ENCODE measurements around the gene SOAT1.
"Not testable (repeated sequence)": the region's sequence is repeated elsewhere in the genome, so short reads cannot be mapped to it uniquely, and the experiment has no call there.

SOAT1 gene

DNA sequence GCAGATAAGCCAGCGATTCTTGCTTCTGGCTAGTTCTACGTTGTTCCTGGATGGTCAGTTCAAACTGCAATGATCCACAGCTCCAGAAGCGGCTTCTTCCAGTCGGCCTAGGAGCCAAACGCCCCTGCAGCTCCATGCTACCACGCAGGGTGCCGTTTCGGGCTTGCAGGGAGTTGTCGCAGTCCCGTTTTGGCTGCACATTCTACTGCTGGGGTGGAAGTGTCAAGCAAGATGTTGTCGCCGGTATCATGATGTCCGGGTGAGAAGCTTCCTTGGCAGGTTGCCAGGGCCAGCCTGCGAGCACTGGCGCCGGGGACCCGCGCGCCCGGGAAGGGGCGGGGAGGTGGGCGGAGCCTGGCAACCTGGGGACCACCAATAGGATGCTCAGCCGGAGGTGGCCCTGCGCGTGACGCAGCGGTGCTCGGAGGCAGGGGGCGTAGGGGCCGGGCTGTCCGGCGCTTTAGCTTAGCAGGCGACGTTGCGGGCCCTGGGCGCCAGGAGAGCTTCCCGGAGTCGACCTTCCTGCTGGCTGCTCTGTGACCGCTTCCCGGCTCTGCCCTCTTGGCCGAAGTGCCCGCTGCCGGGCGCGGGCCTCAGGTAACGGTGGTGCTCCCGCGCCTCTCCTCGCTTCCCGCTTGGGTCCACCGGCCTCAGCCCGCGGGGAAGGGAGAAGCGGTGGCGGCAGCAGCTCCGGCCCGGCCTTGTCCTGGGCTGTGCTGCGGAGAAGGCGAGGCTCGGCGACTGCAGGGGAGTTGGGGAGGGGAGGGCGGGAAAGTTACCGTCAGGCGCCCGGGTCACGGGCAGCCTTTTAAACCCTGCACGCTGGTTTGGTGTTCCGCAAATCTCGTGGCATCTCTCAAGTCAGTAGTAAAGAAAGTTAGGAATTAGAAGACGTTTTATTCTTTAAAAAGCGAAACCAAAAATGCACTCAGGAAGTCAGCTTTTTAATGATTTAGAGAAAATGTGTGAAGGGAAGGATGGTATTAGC lies at the start of gene SOAT1:
TSS of gene SOAT1 (plus strand) at position 458 of the 988 bp plus-strand sequence. CDS start 8,888 bp downstream, outside the sequence.
- DNase-seq (ENCODE audit: low read depth in 2 of 2) = peak; percentile 87 to 92

DNA sequence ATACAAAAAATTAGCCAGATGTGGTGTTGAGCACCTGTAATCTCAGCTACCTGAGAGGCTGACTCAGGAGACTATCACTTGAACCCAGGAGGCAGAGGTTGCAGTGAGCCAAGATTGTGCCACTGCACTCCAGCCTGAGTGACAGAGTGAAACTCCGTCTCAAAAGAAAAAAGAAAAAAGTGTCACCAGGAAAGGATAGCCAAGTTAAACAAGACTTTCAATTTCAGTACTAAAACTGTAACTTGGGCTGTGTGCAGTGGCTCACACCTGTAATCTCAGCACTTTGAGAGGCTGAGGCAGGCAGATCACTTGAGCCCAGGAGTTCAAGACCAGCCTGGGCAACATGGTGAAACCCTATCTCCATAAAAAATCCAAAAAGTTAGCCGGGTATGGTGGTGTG lies 48.2 kb upstream of the SOAT1 start:
- DNase-seq (ENCODE audit: low read depth in 2 of 2) = not testable (repeated sequence)

DNA sequence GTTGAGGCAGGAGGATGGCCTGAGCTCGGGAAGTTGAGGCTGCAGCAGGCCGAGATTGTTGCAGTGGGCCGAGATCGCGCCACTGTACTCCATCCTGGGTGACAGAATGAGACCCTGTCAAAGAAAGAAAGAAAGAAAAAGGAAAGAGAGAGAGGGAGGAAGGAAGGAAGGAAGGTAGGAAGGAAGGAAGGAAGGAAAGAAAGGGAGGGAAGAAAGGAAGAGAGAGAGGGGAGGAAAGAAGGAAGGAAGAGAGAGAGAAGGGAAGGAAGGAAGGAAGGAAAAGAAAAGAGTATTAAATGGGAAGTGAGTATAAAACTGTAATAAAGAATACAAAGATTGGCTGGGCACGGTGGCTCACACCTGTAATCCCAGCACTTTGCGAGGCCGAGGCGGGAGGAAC lies 45.7 kb upstream of the SOAT1 start:
- no peak for DNase-seq (ENCODE audit: low read depth in 2 of 2)

DNA sequence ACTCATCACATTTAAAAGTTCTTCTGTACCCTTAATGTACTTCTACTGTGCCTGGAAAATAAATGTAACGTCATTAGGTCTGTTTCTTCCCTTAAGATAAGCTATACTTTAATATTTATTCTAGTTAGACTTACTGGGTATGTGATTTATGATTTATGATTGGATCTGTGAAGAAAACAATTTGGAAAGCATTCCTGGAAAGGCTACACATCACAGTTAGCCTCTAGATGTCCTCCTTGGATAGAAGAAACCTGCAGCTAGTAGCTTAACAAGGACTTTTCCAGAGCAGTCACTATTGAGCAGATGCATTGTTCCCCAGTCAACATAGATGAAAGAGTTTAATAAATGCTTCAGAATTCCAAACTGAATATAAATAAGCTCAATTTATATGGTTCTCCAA lies 41.9 kb upstream of the SOAT1 start:
- DNase-seq (ENCODE audit: low read depth in 2 of 2) = no peak

DNA sequence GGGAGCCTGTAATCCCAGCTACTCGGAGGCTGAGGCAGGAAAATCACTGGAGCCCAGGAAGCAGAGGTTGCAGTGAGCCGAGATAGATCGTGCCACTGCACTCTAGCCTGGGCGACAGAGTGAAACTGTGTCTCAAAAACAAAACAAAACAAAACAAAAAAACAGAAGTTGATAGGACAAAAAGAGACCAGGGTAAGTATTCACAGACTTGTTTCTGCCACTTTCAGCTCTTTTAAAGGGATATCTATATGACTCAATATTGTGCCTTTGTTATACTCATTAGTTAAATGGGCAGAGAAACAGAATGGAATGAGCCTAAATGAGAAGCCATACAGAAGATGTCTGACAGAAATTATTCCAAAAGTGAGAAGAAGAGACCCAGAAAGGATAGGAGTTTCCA lies 41.0 kb upstream of the SOAT1 start:
- DNase-seq (ENCODE audit: low read depth in 2 of 2) = no peak

DNA sequence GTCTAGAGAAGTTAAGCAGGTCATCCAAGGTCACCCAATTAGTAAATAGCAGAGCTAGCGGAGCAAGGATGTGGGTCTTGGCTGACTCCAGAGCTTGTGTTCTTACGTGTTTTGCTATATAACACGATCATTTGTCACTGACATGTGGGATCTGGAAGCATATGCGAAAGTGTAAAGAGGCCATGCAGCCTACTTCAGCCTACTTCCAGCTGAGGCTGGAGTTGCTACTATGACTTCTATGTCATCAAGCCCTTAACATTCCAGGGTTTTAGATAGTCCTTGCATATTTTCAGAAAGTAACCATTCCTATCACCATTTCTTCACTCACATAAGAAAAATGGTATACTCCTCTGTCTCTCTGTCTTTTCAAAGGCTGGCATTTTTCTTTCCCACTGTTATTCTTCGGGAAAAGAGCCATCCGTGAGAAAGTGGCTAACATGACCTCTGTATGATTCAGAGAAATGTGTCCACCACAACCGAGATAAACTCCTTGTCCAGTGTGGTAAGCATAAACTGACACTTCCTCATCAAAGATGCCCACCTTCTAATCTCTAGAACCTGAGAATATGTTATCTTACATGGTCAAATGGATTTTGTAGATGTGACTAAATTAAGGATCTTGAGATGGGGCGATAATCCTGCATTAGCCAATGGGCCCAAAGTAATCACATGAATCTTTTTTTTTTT lies 40.2 kb upstream of the SOAT1 start:
- no peak for DNase-seq (ENCODE audit: low read depth in 2 of 2)

DNA sequence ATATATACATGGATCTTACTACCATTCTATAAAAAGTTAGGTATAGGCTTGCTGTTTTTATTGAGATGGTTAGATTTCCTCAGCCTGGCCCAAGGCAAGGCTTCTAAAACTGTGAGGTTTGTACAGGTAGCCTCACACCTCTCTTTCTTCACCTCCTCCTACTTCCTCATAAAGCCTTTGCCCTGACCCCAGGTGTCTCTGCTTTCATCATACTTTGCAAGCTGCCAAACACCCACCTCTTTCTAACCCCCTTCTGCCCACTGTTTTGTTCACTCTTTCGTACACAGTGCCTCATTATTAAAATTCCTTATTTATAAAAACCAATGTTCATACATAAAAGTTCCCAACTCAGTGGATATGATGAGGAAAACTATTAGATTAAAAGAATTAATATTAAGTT lies 31.4 kb upstream of the SOAT1 start:
- DNase-seq (ENCODE audit: low read depth in 2 of 2) = no peak

DNA sequence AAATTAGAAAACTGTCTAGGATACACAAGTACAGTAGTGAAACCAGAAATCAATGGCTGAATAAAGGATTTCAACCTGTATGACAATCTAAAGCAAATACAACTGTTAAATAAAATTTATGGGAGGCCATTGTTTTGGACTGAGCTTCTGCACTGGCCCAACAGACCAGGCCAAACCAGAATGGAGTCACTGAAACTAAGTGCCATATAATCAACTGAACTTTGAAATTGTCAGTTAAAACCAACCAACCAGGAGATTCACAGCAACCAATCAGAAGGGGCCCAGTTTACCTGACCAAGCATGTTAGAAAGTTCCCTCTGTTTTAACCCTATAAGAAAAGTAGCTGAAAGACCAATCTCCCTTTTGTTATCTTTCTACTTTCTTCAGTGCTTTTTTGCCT lies 30.5 kb upstream of the SOAT1 start:
- DNase-seq (ENCODE audit: low read depth in 2 of 2) = no peak

DNA sequence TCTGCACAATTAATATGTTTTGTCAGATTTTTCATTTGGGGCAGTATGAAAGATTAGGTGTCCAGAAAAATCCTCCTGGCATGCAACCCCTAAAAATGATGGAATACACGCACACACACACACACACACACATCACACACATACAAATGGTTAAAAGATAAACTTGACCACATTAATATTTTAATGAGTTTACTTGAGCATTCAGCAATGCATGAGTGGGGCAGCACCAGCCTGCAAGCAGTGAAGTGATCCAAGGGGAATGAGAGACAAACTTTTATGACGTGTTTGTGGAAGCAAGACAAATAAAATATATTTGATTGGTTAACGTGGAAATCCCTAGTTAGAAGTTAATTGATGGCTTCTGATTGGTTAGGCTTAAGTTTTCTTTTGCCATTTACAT lies 29.1 kb upstream of the SOAT1 start:
- no peak for DNase-seq (ENCODE audit: low read depth in 2 of 2)

DNA sequence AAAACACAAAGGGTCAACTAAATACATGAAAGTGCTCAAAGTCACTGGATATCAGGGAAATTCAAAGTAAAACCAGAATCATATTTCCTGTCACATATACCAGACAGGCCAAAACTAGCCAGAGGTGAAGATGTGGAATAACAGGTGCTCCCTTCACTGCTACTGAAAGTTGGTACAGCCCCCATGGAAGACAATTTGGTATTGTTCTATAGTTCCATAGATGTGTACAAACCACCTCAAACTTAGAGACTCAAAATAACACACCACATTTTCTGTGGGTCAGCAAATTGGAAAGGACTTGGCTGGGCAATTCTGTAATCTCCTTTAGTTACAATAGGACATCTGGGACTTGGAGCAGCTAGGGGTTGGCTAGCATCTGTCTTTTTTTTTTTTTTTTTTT lies 24.5 kb upstream of the SOAT1 start:
- DNase-seq (ENCODE audit: low read depth in 2 of 2) = no peak

DNA sequence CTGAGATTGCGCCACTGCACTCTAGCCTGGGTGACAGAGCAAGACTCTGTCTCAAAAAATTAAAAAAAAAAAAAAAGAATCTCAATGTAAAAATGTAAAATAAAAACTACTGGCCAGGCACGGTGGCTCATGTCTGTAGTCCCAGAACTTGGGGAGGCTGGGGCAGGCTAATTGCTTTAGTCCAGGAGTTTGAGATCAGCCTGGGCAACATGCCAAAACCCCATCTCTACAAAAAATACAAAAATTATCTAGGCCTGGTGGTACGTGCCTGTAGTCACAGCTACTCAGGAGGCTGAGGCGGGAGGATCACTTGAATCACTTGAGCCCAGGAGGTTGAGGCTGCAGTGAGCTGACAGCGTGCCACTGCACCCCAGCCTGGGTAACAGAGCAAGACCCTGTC lies 19.2 kb upstream of the SOAT1 start:
- DNase-seq (ENCODE audit: low read depth in 2 of 2) = not testable (repeated sequence)

DNA sequence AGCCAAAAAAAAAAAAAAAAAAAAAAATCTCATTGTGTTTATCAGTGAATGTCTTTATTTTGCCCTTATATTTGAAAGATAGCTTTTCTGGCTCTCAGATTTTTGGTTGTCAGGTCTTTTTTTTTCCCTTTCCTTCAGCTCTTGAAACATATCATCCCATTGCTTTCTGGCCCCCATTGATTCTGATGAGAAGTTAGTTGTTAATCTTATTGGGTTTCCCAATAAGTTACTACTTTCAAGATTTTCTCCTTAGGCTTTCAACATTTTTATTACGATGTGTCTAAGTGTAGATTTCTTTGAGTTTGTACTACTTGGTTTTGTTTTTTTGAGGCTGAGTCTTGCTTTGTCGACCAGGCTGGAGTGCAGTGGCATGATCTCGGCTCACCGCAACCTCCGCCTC lies 14.7 kb upstream of the SOAT1 start:
- DNase-seq (ENCODE audit: low read depth in 2 of 2) = no peak

DNA sequence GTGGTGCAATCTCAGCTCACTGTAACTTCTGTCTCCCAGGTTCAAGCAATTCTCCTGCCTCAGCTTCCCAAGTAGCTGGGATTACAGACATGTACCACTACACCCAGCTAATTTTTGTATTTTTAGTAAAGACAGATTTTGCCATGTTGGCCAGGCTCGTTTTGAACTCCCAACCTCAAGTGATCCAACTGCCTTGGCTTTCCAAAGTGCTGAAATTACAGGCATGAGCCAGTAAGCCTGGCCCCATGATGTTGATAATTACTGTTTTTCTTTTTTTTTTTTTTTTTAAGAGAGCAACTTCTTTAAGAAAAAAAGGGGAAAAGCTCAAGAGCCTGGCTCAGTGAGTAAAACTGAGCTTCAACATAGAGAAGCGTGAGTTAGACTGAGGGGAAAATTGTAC lies 9.6 kb upstream of the SOAT1 start:
- no peak for DNase-seq (ENCODE audit: low read depth in 2 of 2)

DNA sequence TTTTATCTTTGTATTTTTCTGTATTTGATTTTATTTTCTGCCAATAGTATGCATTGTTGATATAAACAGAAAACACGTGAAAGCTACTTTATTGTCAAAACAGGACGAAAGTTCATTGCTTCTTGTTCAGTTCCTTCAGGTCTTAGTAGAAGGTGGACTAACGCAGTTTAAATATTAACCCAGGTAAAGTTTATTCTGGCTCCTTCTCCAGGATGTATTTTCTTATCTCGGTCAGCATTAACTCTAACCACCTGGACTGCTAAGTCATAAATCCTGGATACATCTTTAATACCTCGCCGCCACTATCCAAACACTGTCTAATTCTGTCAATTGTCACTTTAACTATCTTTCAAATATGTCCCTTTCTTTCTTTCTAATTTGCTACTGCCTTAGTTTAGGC lies 5.7 kb upstream of the SOAT1 start:
- DNase-seq (ENCODE audit: low read depth in 2 of 2) = no peak

DNA sequence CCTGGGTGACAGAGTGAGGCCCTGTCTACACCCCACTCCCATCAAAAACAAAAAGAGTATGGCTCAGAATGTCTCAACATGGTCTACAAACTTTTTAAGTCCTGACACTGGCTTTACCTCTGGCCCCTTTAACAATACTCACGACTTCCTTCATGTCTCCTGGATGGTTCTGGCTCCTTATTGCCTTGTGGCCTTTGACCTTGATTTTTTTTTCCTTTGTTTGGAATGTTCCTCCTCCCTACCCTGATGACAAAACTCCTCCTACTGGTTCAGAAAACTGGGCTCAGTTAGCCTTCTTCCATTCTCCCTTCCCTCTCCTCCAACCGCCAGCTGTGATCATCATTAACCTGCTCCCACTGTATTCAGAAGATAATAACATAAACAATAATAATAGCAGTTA lies 4.6 kb upstream of the SOAT1 start:
- no peak for DNase-seq (ENCODE audit: low read depth in 2 of 2)

DNA sequence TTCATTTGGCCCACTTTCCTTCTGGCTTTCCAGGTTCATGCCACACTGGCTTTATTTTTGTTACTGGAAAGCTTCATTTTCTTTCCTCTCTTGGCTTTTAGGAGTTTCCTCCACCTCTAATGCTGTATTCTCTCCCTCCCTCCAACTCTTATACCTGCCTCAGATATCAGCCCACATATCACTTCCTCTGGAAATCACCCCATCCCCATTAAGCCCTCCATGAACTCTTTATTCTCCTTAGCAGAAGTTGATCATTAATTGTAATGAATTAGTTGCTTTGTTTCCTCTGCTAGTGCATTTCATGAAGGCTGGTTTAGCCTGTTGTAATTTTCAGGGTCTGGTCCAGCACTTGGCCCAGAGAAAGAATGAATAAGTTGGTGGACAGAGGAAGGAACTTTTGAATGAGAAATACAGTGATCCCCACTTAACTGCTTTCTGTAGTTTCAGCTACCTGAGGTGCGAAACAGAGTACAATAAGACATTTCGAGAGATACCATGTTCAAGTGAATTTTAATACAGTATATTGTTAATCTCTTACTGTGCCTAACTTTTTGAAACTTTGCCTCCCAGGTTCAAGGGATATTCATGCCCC lies 1.7 kb downstream of the SOAT1 start:
- DNase-seq (ENCODE audit: low read depth in 2 of 2) = no peak

DNA sequence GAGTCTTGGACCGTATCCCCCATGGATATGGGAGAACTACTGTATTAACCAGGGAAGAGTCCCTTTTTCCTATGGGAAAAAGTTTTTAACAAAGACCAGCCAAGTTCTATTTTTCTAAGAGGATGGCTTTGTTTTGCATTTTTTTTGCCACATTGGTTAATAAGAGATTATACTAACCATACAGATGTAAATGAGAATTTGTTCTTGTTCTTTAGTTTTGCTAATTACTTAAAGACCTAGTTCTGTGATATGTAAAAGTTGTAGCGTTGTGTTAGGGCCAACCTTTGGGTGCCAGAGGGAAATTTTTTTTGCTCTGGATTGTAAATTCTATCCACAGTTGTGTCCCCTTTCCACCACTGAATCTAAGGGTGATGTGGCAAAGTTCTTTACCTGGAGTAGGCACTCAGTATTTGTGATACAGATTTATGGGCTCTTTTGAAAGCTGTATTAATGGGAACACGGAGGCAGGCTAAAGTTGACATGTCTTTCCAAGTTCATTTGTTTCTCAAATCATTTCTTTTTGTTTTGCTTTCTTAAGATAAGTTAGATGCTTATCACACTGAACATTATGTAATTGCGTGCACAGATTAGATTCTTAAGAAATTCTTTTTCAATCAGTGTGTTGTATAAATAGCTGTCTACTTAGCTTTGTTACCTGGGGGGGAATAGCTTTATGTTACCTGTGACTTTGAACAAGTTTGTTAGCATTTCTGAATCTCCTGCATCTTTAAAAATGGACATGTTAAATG lies 2.9 kb downstream of the SOAT1 start:
- DNase-seq (ENCODE audit: low read depth in 2 of 2) = no peak

DNA sequence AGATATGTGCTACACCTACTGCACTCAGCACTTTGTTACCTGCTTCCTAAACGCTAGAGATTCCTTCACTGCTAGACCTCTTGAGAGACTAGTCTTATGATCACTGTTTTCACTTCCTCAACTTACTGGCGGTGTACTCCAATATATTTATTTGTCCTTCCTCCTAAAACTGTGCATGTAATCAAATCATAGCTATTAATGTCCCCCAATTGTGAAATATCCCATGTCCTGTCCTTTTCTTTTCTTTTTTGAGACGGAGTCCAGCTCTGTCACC lies 3.4 kb downstream of the SOAT1 start:
- no peak for DNase-seq (ENCODE audit: low read depth in 2 of 2)

DNA sequence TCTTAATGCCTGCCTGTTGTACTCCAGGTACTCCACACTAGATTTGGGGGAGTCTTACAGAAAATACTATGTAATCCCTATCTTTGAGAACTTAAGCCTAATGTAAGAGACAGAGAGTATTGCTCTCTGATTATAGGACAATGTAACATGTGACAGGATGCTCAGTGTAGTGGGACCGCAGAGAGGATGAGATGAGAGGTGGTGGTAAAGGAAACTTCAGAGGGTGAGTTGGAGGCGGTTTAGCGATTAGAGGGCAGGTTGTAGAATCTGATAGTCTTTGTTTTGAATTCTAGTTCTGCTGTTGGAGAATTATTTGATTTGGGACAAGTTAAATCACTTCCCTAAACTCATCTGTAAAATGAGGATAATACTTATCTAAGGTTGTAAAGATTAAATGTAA lies 5.4 kb downstream of the SOAT1 start:
- no peak for DNase-seq (ENCODE audit: low read depth in 2 of 2)

DNA sequence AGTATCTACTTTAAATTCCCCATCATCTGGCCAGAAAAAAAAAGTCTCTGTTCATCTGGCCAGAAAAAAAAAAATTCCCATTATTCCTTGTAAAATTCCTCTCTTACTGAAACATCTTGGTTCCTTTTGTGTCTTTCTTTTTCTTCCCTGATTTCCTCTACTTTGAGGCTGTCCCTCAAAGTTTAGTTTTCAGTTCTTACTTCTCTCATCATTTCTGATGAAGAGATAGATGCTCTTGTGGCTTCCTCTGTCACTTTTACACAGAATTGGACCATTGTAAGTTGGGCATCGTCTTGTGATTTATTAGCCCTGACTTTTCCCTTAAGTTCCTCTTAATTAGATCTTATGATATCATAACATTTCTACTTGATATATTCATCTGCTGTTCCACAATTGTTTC lies 6.5 kb downstream of the SOAT1 start:
- no peak for DNase-seq (ENCODE audit: low read depth in 2 of 2)

DNA sequence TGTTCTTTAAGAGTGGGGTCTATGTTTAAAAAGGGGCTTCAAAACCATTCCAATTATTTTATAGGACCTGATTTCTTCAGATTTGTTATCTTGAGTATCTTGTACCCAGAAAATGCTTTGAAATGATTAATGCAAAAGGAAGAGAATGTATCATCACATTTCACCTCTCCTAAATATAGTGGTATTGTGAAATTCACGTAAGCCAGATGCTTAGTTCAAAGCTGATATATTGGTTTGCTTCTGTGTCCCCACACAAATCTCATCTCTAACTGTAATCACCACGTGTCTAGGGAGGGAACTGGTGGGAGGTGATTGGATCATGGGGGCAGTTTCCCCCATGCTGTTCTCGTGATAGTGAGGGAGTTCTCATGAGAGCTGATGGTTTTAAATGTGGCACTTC lies 8.5 kb downstream of the SOAT1 start:
- DNase-seq (ENCODE audit: low read depth in 2 of 2) = no peak

DNA sequence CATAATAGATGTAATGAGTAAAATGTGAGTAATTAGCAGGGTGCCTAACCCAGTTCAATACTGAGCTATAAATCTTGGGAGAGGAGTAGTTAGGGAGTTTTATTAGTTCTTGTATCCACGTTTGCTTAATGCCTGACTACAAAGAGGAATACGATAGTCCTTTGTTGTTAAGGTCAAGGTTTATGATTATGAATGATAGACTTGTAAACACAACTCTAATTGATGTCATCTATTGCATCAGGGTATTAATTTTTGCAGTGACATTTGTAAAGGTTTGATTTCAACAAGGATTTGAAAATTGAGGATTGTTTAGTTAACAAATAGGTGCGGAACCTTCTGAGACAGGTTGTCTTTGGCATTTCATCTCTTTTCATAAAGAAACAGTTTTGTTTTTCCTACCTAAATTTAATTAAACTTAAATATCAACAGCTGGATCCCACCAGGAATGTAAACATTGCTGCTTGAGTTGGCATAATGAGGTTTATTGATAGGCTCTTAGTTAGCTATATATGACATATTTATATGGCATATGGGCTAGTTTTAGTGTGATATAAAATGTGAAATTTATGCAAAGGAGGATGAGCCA lies 9.7 kb downstream of the SOAT1 start:
- no peak for DNase-seq (ENCODE audit: low read depth in 2 of 2)

All from stimulated activated CD4-positive, alpha-beta T cell treated with anti-CD3 and anti-CD28 coated beads, Interleukin-15, amount 100 ng/mL, for 48 hours (primary cell).